Adipose tissue (tissue), 3 donors: ENCODE results near the gene PARVA. TPM values are rescaled to one million over a fixed set of nuclear protein-coding genes. Genes with fewer than 3 reads are reported as not detected.

ENCODE experiments used
- H3K27ac ChIP-seq: one replicate; pipeline ENCODE4 v1.5.1; 2013; ENCODE audit warnings: low read depth, low read length
- WGBS, 3 donors: extraction: QIAGEN DNeasy Blood & Tissue Kit; methylation state at CpG; one replicate each; pipeline ENCODE4 v1.1.7; 2013; 5-methylcytosine and 5-hydroxymethylcytosine counted together
- polyA plus RNA-seq, 3 donors: library from polyadenylated mRNA; stranded (reverse); fragments of 200-250 nt; gene quantifications; one replicate each; pipeline ENCODE4 v1.2.3, GENCODE V29; 2013
- donor health status: healthy with polysubstance abuse.
- donor health status: Bipolar disorder and iron deficiency.
- donor health status: healthy.

Gene PARVA
- polyA plus RNA-seq, 3 donors, result 20.3 to 81.9 (median 60.5) TPM

- WGBS, 3 donors, result 87 to 99% (median 94%) methylated on average over 2 of the region's 2 CpGs
- H3K27ac ChIP-seq, result no peak overlapping the region
Observed at GRCh38 chr11:12445001-12445400, 67.6 kb downstream of the PARVA start.

- H3K27ac ChIP-seq, result no peak overlapping the region
Observed at GRCh38 chr11:12446863-12447262, 69.5 kb downstream of the PARVA start.

GRCh38 chr11:12448131-12448939 is 71.0 kb downstream of the PARVA start:
- 76 to 83% (median 78%) methylated on average over 9 of the region's 9 CpGs for WGBS, 3 donors
- H3K27ac ChIP-seq, result no peak overlapping the region

- 72 to 96% (median 88%) methylated on average over 3 of the region's 3 CpGs for WGBS, 3 donors
- H3K27ac ChIP-seq, result no peak overlapping the region
Observed at GRCh38 chr11:12449961-12450715, 72.8 kb downstream of the PARVA start.

- 95 to 100% (median 96%) methylated on average over 2 of the region's 2 CpGs for WGBS, 3 donors
- H3K27ac ChIP-seq, result no peak overlapping the region
Observed at GRCh38 chr11:12451179-12451814, 73.9 kb downstream of the PARVA start.

- no peak overlapping the region for H3K27ac ChIP-seq
- WGBS, 3 donors, result 86 to 96% (median 95%) methylated on average over 2 of the region's 2 CpGs
Observed at GRCh38 chr11:12453243-12453642, 75.9 kb downstream of the PARVA start.

GRCh38 chr11:12454782-12455181 is 77.4 kb downstream of the PARVA start:
- H3K27ac ChIP-seq, result no peak overlapping the region

- no peak overlapping the region for H3K27ac ChIP-seq
Observed at GRCh38 chr11:12455938-12456337, 78.6 kb downstream of the PARVA start.

GRCh38 chr11:12456651-12457579 is 79.5 kb downstream of the PARVA start:
- WGBS, 3 donors, result 69 to 81% (median 73%) methylated on average over 5 of the region's 5 CpGs
- H3K27ac ChIP-seq, result no peak overlapping the region

More at GRCh38 chr11:12455938-12456337, 78.6 kb downstream of the PARVA start:
- 80 to 84% (median 80%) methylated on average over 4 of the region's 4 CpGs for WGBS, 3 donors

GRCh38 chr11:12458042-12458441 is 80.7 kb downstream of the PARVA start:
- 67 to 91% (median 85%) methylated on average over 6 of the region's 6 CpGs for WGBS, 3 donors
- no peak overlapping the region for H3K27ac ChIP-seq

- no peak overlapping the region for H3K27ac ChIP-seq
- 76 to 91% (median 84%) methylated on average over 5 of the region's 5 CpGs for WGBS, 3 donors
Observed at GRCh38 chr11:12459374-12459773, 82.0 kb downstream of the PARVA start.

- H3K27ac ChIP-seq, result no peak overlapping the region
- WGBS, 3 donors, result 77 to 84% (median 80%) methylated on average over 3 of the region's 3 CpGs
Observed at GRCh38 chr11:12459865-12460444, 82.6 kb downstream of the PARVA start.

GRCh38 chr11:12460466-12460865 is 83.1 kb downstream of the PARVA start:
- WGBS, 3 donors, result 48 to 83% (median 70%) methylated on average over 4 of the region's 4 CpGs
- H3K27ac ChIP-seq, result no peak overlapping the region

- H3K27ac ChIP-seq, result no peak overlapping the region
- WGBS, 3 donors, result 81 to 91% (median 83%) methylated on average over 5 of the region's 5 CpGs
Observed at GRCh38 chr11:12461516-12461915, 84.1 kb downstream of the PARVA start.

GRCh38 chr11:12464303-12464702 is 86.9 kb downstream of the PARVA start:
- H3K27ac ChIP-seq, result no peak overlapping the region
- 95 to 97% (median 96%) methylated on average over 2 of the region's 2 CpGs for WGBS, 3 donors

- H3K27ac ChIP-seq, result no peak overlapping the region
- WGBS, 3 donors, result 96 to 100% (median 99%) methylated on average over 2 of the region's 2 CpGs
Observed at GRCh38 chr11:12465332-12465731, 88.0 kb downstream of the PARVA start.

GRCh38 chr11:12467610-12468009 is 90.2 kb downstream of the PARVA start:
- 90 to 95% (median 93%) methylated on average over 2 of the region's 2 CpGs for WGBS, 3 donors
- H3K27ac ChIP-seq, result no peak overlapping the region

- H3K27ac ChIP-seq, result no peak overlapping the region
- 29 to 56% (median 41%) methylated on average over 3 of the region's 3 CpGs for WGBS, 3 donors
Observed at GRCh38 chr11:12469451-12469850, 92.1 kb downstream of the PARVA start.
